Astrocyte (in vitro differentiated cells and primary cell): ENCODE results near the gene FAM219B. TPM values are rescaled to one million over a fixed set of nuclear protein-coding genes. Genes with fewer than 3 reads are reported as not detected.

Experiments used
- DNase-seq: peaks from one replicate; pipeline ENCODE4 v3.0.0-alpha.2; 2010; ENCODE audit warnings: low read depth
- FAIRE-seq: peaks from 2 replicates; lab custom pipeline; 2011; peaks lifted over from hg19 to GRCh38; lab: Jason Lieb, UNC
- H2AFZ ChIP-seq: 2 replicates; pipeline ENCODE4 v1.6.0; 2012; ENCODE audit warnings: low read depth, low read length, inconsistent platforms
- H3K27ac ChIP-seq: 2 replicates; pipeline ENCODE4 v1.5.1; 2011; ENCODE audit warnings: low read depth, low read length, inconsistent platforms
- H3K27me3 ChIP-seq: 2 replicates; pipeline ENCODE4 v1.6.0; 2011; ENCODE audit warnings: low read length, inconsistent platforms; ENCODE audit not compliant: insufficient read depth
- H3K36me3 ChIP-seq: 2 replicates; pipeline ENCODE4 v1.5.1; 2011; ENCODE audit warnings: low read length, inconsistent platforms; ENCODE audit not compliant: insufficient read depth
- H3K4me1 ChIP-seq: 2 replicates; pipeline ENCODE4 v1.5.1; 2011; ENCODE audit warnings: low read length, inconsistent platforms; ENCODE audit not compliant: insufficient read depth
- H3K4me2 ChIP-seq: 2 replicates; pipeline ENCODE4 v1.6.0; 2012; ENCODE audit warnings: low read length, inconsistent platforms
- H3K4me3 ChIP-seq: 2 replicates; pipeline ENCODE4 v1.5.1; 2011; ENCODE audit warnings: low read depth, mild to moderate bottlenecking, low read length, inconsistent platforms; ENCODE audit not compliant: insufficient read depth
- H3K79me2 ChIP-seq: 2 replicates; pipeline ENCODE4 v1.6.0; 2012; ENCODE audit warnings: mild to moderate bottlenecking, low read length, inconsistent platforms; ENCODE audit not compliant: insufficient read depth
- H3K9ac ChIP-seq: 2 replicates; pipeline ENCODE4 v1.6.0; 2012; ENCODE audit warnings: mild to moderate bottlenecking, low read length, inconsistent platforms
- H3K9me3 ChIP-seq: 2 replicates; pipeline ENCODE4 v1.5.1; 2012; ENCODE audit warnings: low read depth, mild to moderate bottlenecking, low read length, inconsistent platforms; ENCODE audit not compliant: insufficient read depth
- H4K20me1 ChIP-seq: 2 replicates; pipeline ENCODE4 v1.6.0; 2012; ENCODE audit warnings: low read length, inconsistent platforms; ENCODE audit not compliant: insufficient read depth
- H3K27ac Mint-ChIP-seq: one replicate; pipeline ENCODE4 v1.8.0; 2021; ENCODE audit warnings: mild to moderate bottlenecking, mixed read lengths; ENCODE audit not compliant: unreplicated experiment
- H3K27me3 Mint-ChIP-seq: one replicate; pipeline ENCODE4 v1.8.0; 2021; ENCODE audit warnings: low read depth, mixed read lengths; ENCODE audit not compliant: unreplicated experiment
- H3K36me3 Mint-ChIP-seq: one replicate; pipeline ENCODE4 v1.8.0; 2021; ENCODE audit warnings: low read depth, mixed read lengths; ENCODE audit not compliant: unreplicated experiment
- H3K4me1 Mint-ChIP-seq: one replicate; pipeline ENCODE4 v1.8.0; 2021; ENCODE audit warnings: low read depth, mixed read lengths; ENCODE audit not compliant: unreplicated experiment
- H3K4me3 Mint-ChIP-seq: one replicate; pipeline ENCODE4 v1.8.0; 2021; ENCODE audit warnings: mild to moderate bottlenecking, moderate library complexity, mixed read lengths; ENCODE audit not compliant: unreplicated experiment
- H3K9me3 Mint-ChIP-seq: one replicate; pipeline ENCODE4 v1.8.0; 2021; ENCODE audit warnings: mild to moderate bottlenecking, mixed read lengths; ENCODE audit not compliant: unreplicated experiment
- CTCF ChIP-seq: IDR thresholded peaks from 2 replicates; pipeline ENCODE4 v1.5.1; 2011; ENCODE audit warnings: low read depth, mild to moderate bottlenecking, inconsistent platforms, low read length, moderate library complexity; ENCODE audit not compliant: insufficient read depth
- EZH2 ChIP-seq: IDR thresholded peaks from 2 replicates; pipeline ENCODE4 v1.6.1; 2012; ENCODE audit warnings: mild to moderate bottlenecking, low read length, inconsistent platforms; ENCODE audit not compliant: insufficient read depth
- total RNA-seq: library from RNA; stranded (reverse); gene quantifications from 2 replicates; pipeline ENCODE4 v1.2.1, GENCODE V29; 2021

The FAM219B gene
- total RNA-seq, 1 donor from 2014 or later, result 97.1 TPM

- no peak overlapping the region for H2AFZ ChIP-seq
- no peak overlapping the region for H3K9ac ChIP-seq
- H3K27ac Mint-ChIP-seq, result peak overlapping the region; percentile 48
- H3K79me2 ChIP-seq, result peaks cover 64% of the 10 kb centered on the region
- no peaks in the 10 kb centered on the region for H3K27me3 Mint-ChIP-seq
- no peaks in the 10 kb centered on the region for H3K27me3 ChIP-seq
- no peak overlapping the region for H3K4me3 ChIP-seq
- no peak for FAIRE-seq
- H3K9me3 Mint-ChIP-seq, result peaks cover 4% of the 10 kb centered on the region
- peaks cover 13% of the 10 kb centered on the region for H3K4me1 ChIP-seq
- H3K4me2 ChIP-seq, result no peak overlapping the region
- H3K4me1 Mint-ChIP-seq, result peaks cover 38% of the 10 kb centered on the region
- H3K4me3 Mint-ChIP-seq, result no peak overlapping the region
- DNase-seq, result no peak
- H3K27ac ChIP-seq, result no peak overlapping the region
- H3K9me3 ChIP-seq, result no peaks in the 10 kb centered on the region
- H3K36me3 ChIP-seq, result no peaks in the 10 kb centered on the region
- peaks cover 16% of the 10 kb centered on the region for H3K36me3 Mint-ChIP-seq
- peaks cover 75% of the 10 kb centered on the region for H4K20me1 ChIP-seq
- TF ChIP-seq EZH2 (no peak), CTCF (no peak)
Observed at GRCh38 chr15:74865316-74865715, 41.3 kb downstream of the FAM219B start.

- H3K27ac Mint-ChIP-seq, result no peak overlapping the region
- no peak for FAIRE-seq
- H3K9ac ChIP-seq, result no peak overlapping the region
Observed at GRCh38 chr15:74864296-74864695, 42.4 kb downstream of the FAM219B start.

More at GRCh38 chr15:74864296-74864695, 42.4 kb downstream of the FAM219B start:
- H3K4me1 Mint-ChIP-seq, result peaks cover 28% of the 10 kb centered on the region
- Histone ChIP-seq H3K4me3 (no peak overlapping the region), H3K36me3 (no peaks in the 10 kb centered on the region), H3K4me2 (no peak overlapping the region), H3K9me3 (no peaks in the 10 kb centered on the region), H3K79me2 (peaks cover 60% of the 10 kb centered on the region), H4K20me1 (peaks cover 74% of the 10 kb centered on the region), H3K27ac (no peak overlapping the region), H3K4me1 (peaks cover 13% of the 10 kb centered on the region), H3K27me3 (no peaks in the 10 kb centered on the region), H2AFZ (no peak overlapping the region)
- H3K9me3 Mint-ChIP-seq, result peaks cover 4% of the 10 kb centered on the region
- H3K27me3 Mint-ChIP-seq, result no peaks in the 10 kb centered on the region
- H3K4me3 Mint-ChIP-seq, result no peak overlapping the region
- no peak for DNase-seq
- TF ChIP-seq EZH2, result no peak
- no peak for TF ChIP-seq CTCF
- H3K36me3 Mint-ChIP-seq, result peaks cover 16% of the 10 kb centered on the region
